GM19351 (cell line): ENCODE results near the gene KIF7.
"Not testable (repeated sequence)": the region's sequence is repeated elsewhere in the genome, so short reads cannot be mapped to it uniquely, and the experiment has no call there.

Source experiments
- ATAC-seq: cut with Tn5 transposase; IDR thresholded peaks from one replicate; pipeline ENCODE4 v1.9.1; 2021; ENCODE audit warnings: mild to moderate bottlenecking, moderate library complexity; ENCODE audit not compliant: unreplicated experiment

The KIF7 gene

GRCh38 chr15:89654847-89655805 lies at the start of gene KIF7:
Gene KIF7 (minus strand): TSS chr15:89655467. CDS start chr15:89652930, 2,537 bp downstream.
- no peak for ATAC-seq

- no peak for ATAC-seq
Observed at GRCh38 chr15:89704411-89704810, 49.1 kb upstream of the KIF7 start.

- ATAC-seq = no peak
Observed at GRCh38 chr15:89695198-89695597, 39.9 kb upstream of the KIF7 start.

GRCh38 chr15:89693696-89694095 lies 38.4 kb upstream of the KIF7 start:
- ATAC-seq = no peak

- no peak for ATAC-seq
Observed at GRCh38 chr15:89693091-89693490, 37.8 kb upstream of the KIF7 start.

- peak; percentile 95 for ATAC-seq
Observed at GRCh38 chr15:89690276-89691218, 35.3 kb upstream of the KIF7 start, which contains the start of the genes PEX11A and WDR93. Gene PEX11A (minus strand): TSS chr15:89690754. CDS start chr15:89690632, 122 bp downstream. Gene WDR93 (plus strand): TSS chr15:89690811. CDS start chr15:89701747, 10,936 bp downstream.

- ATAC-seq = not testable (repeated sequence)
Observed at GRCh38 chr15:89689930-89690275, 34.6 kb upstream of the KIF7 start.

GRCh38 chr15:89686522-89686921 lies 31.3 kb upstream of the KIF7 start:
- no peak for ATAC-seq

- no peak for ATAC-seq
Observed at GRCh38 chr15:89685995-89686394, 30.7 kb upstream of the KIF7 start.

GRCh38 chr15:89681146-89681545 lies 25.9 kb upstream of the KIF7 start:
- ATAC-seq = no peak

GRCh38 chr15:89680282-89680873 lies 25.1 kb upstream of the KIF7 start:
- no peak for ATAC-seq

- no peak for ATAC-seq
Observed at GRCh38 chr15:89679212-89679611, 23.9 kb upstream of the KIF7 start, which contains the start of gene PLIN1. Gene PLIN1 (minus strand): TSS chr15:89679367. CDS start chr15:89677489, 1,878 bp downstream.

- ATAC-seq = no peak
Observed at GRCh38 chr15:89677381-89677780, 22.1 kb upstream of the KIF7 start.

GRCh38 chr15:89675606-89676005 lies 20.3 kb upstream of the KIF7 start:
- no peak for ATAC-seq

GRCh38 chr15:89674526-89674925 lies 19.3 kb upstream of the KIF7 start:
- no peak for ATAC-seq

- peak; percentile 64 for ATAC-seq
Observed at GRCh38 chr15:89673165-89673512, 17.9 kb upstream of the KIF7 start.

GRCh38 chr15:89672221-89673164 lies 17.2 kb upstream of the KIF7 start:
- no peak for ATAC-seq

- ATAC-seq = no peak
Observed at GRCh38 chr15:89671687-89672086, 16.4 kb upstream of the KIF7 start.

- ATAC-seq = no peak
Observed at GRCh38 chr15:89670971-89671560, 15.8 kb upstream of the KIF7 start.
